ENCODE data around the gene CST7. TPM values are rescaled to one million over a fixed set of nuclear protein-coding genes. Genes with fewer than 3 reads are reported as not detected.

CST7 gene
- total and polyA plus RNA-seq, 2 of the 13 experiments (the other 11 are each of a cell fraction or from before 2014, with no cell fraction given): not detected

- TF ChIP-seq ZNF512B (CRISPR knock-in tag; IDR thresholded peaks at IDR 0.05; ENCODE audit: borderline replicate concordance) (no peak), TIGD3 (CRISPR knock-in tag; IDR thresholded peaks at IDR 0.05; ENCODE audit: borderline replicate concordance) (no peak), TFDP1 (CRISPR knock-in tag; IDR thresholded peaks at IDR 0.05; ENCODE audit: borderline replicate concordance) (no peak), RARA (CRISPR knock-in tag; IDR thresholded peaks at IDR 0.05) (no peak), ZNF383 (CRISPR knock-in tag; IDR thresholded peaks at IDR 0.05; ENCODE audit: borderline replicate concordance) (no peak), SIN3A (IDR thresholded peaks at IDR 0.05; ENCODE audit: borderline replicate concordance, low read depth, low read length) (peak; percentile 61; the same call in 1 of the 2 replicates), ZNF597 (CRISPR knock-in tag; IDR thresholded peaks at IDR 0.05) (no peak), EZH2 (conservative IDR thresholded peaks at IDR 0.05; ENCODE audit: low read depth, low read length) (no peak), ZSCAN22 (CRISPR knock-in tag; IDR thresholded peaks at IDR 0.05) (no peak), ZNF282 (IDR thresholded peaks at IDR 0.05; ENCODE audit: partially characterized antibody) (no peak), ZZZ3 (CRISPR knock-in tag; IDR thresholded peaks at IDR 0.05; ENCODE audit: borderline replicate concordance) (no peak), ZNF552 (CRISPR knock-in tag; IDR thresholded peaks at IDR 0.05; ENCODE audit: borderline replicate concordance) (no peak), HES4 (CRISPR knock-in tag; IDR thresholded peaks at IDR 0.05; ENCODE audit: borderline replicate concordance) (peak; percentile 34; the same call in 1 of the 2 replicates), ELF3 (CRISPR knock-in tag; IDR thresholded peaks at IDR 0.05) (no peak), ZNF337 (CRISPR knock-in tag; IDR thresholded peaks at IDR 0.05; ENCODE audit: borderline replicate concordance, low read depth) (no peak), TARDBP (CRISPR knock-in tag; IDR thresholded peaks at IDR 0.05) (no peak), PRPF4 (IDR thresholded peaks at IDR 0.05; ENCODE audit: low read depth, low read length, poor library complexity, severe bottlenecking) (no peak), ZKSCAN8 (CRISPR knock-in tag; IDR thresholded peaks at IDR 0.05; ENCODE audit: borderline replicate concordance) (peak; percentile 21; the same call in 1 of the 2 replicates), CSRNP2 (CRISPR knock-in tag; conservative IDR thresholded peaks at IDR 0.05; ENCODE audit: low read depth) (no peak)
Observed at GRCh38 chr20:24991897-24992486, 42.9 kb downstream of the CST7 start (continued).

Measured in HepG2 (cell line).